Mesenteric fat pad (tissue), 1 donor: Measurements from ENCODE around the gene SH3BP1. TPM values are rescaled to one million over a fixed set of nuclear protein-coding genes. Genes with fewer than 3 reads are reported as not detected.

Experiments
- DNase-seq: peaks from one replicate; pipeline ENCODE4 v3.0.0-alpha.2; 2020; ENCODE audit warnings: low spot score
- total RNA-seq: library from RNA; stranded (reverse); fragmentation: NEBNext Ultra II Directional; extraction: Animal tissue kit (Norgen Biotek cat#: 25700); gene quantifications from one replicate; pipeline ENCODE4 v1.2.1, GENCODE V29; 2021
- donor health status: DM: yes; HTN: yes; CAD: no.

SH3BP1 gene
- total RNA-seq, 1 donor from 2014 or later: 15.0 TPM

DNA sequence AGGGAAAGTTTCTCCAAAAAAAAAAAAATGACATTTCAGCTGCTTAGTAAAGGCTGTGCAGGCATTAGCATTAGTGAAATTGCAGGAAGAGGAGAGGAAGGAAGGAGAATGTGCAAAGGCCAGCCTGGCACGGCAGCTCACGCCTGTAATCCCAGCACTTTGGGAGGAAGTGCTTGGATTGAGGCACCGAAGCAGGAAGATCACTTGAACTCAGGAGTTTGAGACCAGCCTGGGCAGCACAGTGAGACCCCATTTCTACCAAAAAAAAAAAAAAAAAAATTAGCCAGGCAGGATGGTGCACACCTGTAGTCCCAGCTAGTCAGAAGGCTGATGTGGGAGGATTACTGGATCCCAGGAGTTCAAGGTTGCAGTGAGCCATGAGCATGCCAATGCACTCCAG, 65.2 kb downstream of the SH3BP1 start:
- no peak for DNase-seq

DNA sequence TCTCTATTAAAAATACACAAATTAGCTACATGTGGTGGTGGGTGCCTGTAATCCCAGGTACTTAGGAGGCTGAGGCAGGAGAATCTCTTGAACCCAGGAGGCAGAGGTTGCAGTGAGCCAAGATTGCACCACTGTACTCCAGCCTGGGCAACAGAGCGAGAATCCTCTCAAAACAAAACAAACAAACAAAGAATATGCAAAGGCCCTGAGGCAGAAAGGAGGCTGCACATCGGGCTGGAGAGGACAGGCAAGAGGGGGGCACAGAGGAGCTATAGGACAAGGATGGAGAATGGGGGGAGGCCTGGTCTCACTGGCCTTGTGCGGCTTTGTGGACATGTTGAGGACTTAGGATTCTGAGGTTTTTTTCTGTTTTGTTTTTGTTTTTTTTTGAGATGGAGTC, 65.7 kb downstream of the SH3BP1 start:
- no peak for DNase-seq

Other genes with a start within 250 kb of the SH3BP1 start
- gene ELFN2, start 212.2 kb upstream of the SH3BP1 start, total RNA-seq: not detected
- gene MFNG, start 153.3 kb upstream of the SH3BP1 start, total RNA-seq: 33.6 TPM
- gene CARD10, start 120.3 kb upstream of the SH3BP1 start, total RNA-seq: 10.8 TPM
- 102 TPM for gene CDC42EP1, start 79.2 kb upstream of the SH3BP1 start, total RNA-seq
- gene LGALS2, start 59.6 kb upstream of the SH3BP1 start, total RNA-seq: 0.84 TPM
- gene GGA1, start 30.8 kb upstream of the SH3BP1 start, total RNA-seq: 47.3 TPM
- gene PDXP, start 19.1 kb downstream of the SH3BP1 start, total RNA-seq: 8.5 TPM
- gene LGALS1, start 36.0 kb downstream of the SH3BP1 start, total RNA-seq: 1,964 TPM
- 17.3 TPM for gene NOL12, start 46.7 kb downstream of the SH3BP1 start, total RNA-seq
- 91.7 TPM for gene TRIOBP, start 57.4 kb downstream of the SH3BP1 start, total RNA-seq
- 4.3 TPM for gene GCAT, start 168.3 kb downstream of the SH3BP1 start, total RNA-seq
- gene GALR3, start 183.7 kb downstream of the SH3BP1 start, total RNA-seq: not detected
- gene ANKRD54, start 204.7 kb downstream of the SH3BP1 start, total RNA-seq: 15.6 TPM
- 258 TPM for gene EIF3L, start 209.8 kb downstream of the SH3BP1 start, total RNA-seq